CD4-positive, alpha-beta T cell treated with Interleukin-10 for 1 hour (primary cell): ENCODE data around the gene GRB7.
A peak's percentile ranks its signal among the peaks of the same experiment; 100 is the strongest.
"Not testable (repeated sequence)": the region's sequence is repeated elsewhere in the genome, so short reads cannot be mapped to it uniquely, and the experiment has no call there.

Source experiments
- DNase-seq: peaks from one replicate; pipeline ENCODE4 v3.0.0-alpha.2; 2020

Gene GRB7

GRCh38 chr17:39753514-39754160 lies 15.9 kb downstream of the GRB7 start:
- peak; percentile 82 for DNase-seq

GRCh38 chr17:39754161-39754957 lies 16.6 kb downstream of the GRB7 start:
- DNase-seq = peak; percentile 99

- no peak for DNase-seq
Measured at GRCh38 chr17:39754958-39755553, 17.3 kb downstream of the GRB7 start.

- peak; percentile 85 for DNase-seq
Measured at GRCh38 chr17:39755554-39756379, 18.0 kb downstream of the GRB7 start.

GRCh38 chr17:39756380-39757079 lies 18.8 kb downstream of the GRB7 start:
- DNase-seq = no peak

- DNase-seq = no peak
Measured at GRCh38 chr17:39757176-39757662, 19.5 kb downstream of the GRB7 start.

GRCh38 chr17:39757931-39758873 lies 20.5 kb downstream of the GRB7 start:
- DNase-seq = peak; percentile 75

- DNase-seq = no peak
Measured at GRCh38 chr17:39759204-39759603, 21.5 kb downstream of the GRB7 start.

GRCh38 chr17:39761861-39762496 lies 24.2 kb downstream of the GRB7 start:
- DNase-seq = no peak

GRCh38 chr17:39763051-39763820 lies 25.5 kb downstream of the GRB7 start:
- no peak for DNase-seq

- not testable (repeated sequence) for DNase-seq
Measured at GRCh38 chr17:39764171-39764570, 26.4 kb downstream of the GRB7 start.

- no peak for DNase-seq
Measured at GRCh38 chr17:39765175-39765574, 27.4 kb downstream of the GRB7 start.

- DNase-seq = no peak
Measured at GRCh38 chr17:39765766-39766165, 28.0 kb downstream of the GRB7 start.

- peak; percentile 33 for DNase-seq
Measured at GRCh38 chr17:39767147-39767546, 29.4 kb downstream of the GRB7 start.

GRCh38 chr17:39769974-39770587 lies 32.3 kb downstream of the GRB7 start:
- peak; percentile 82 for DNase-seq

GRCh38 chr17:39772415-39772814 lies 34.7 kb downstream of the GRB7 start:
- DNase-seq = no peak

GRCh38 chr17:39772987-39773934 lies 35.5 kb downstream of the GRB7 start:
- peak; percentile 64 for DNase-seq

GRCh38 chr17:39774047-39774446 lies 36.3 kb downstream of the GRB7 start:
- DNase-seq = no peak
